Activated gamma-delta T cell (primary cell): ENCODE measurements around the gene CTBP1.
A peak's percentile ranks its signal among the peaks of the same experiment; 100 is the strongest.

Experiments used
- DNase-seq: peaks from one replicate; lab custom pipeline; 2025; lab: John Stamatoyannopoulos, UW

CTBP1 gene

GRCh38 chr4:1196421-1197183, 52.3 kb downstream of the CTBP1 start:
- DNase-seq = no peak

GRCh38 chr4:1195891-1196401, 53.0 kb downstream of the CTBP1 start:
- no peak for DNase-seq

GRCh38 chr4:1195109-1195671, 53.7 kb downstream of the CTBP1 start:
- no peak for DNase-seq

GRCh38 chr4:1194010-1194900, 54.7 kb downstream of the CTBP1 start:
- no peak for DNase-seq

- DNase-seq = no peak
These were observed 55.5 kb downstream of the CTBP1 start for GRCh38 chr4:1193206-1194009.

- no peak for DNase-seq
These were observed 56.3 kb downstream of the CTBP1 start for GRCh38 chr4:1192493-1193205.

GRCh38 chr4:1192091-1192492, 56.8 kb downstream of the CTBP1 start:
- no peak for DNase-seq

GRCh38 chr4:1191621-1192020, 57.3 kb downstream of the CTBP1 start:
- no peak for DNase-seq

GRCh38 chr4:1187182-1187581, 61.7 kb downstream of the CTBP1 start:
- DNase-seq = no peak

- DNase-seq = no peak
These were observed 64.8 kb downstream of the CTBP1 start for GRCh38 chr4:1183985-1184773.

GRCh38 chr4:1182313-1182712, 66.6 kb downstream of the CTBP1 start:
- DNase-seq = no peak

- DNase-seq = no peak
These were observed 68.3 kb downstream of the CTBP1 start for GRCh38 chr4:1180663-1181062.

GRCh38 chr4:1179976-1180375, 69.0 kb downstream of the CTBP1 start:
- no peak for DNase-seq

GRCh38 chr4:1179089-1179441, 69.9 kb downstream of the CTBP1 start:
- DNase-seq = no peak

- no peak for DNase-seq
These were observed 70.4 kb downstream of the CTBP1 start for GRCh38 chr4:1178300-1179088.

- no peak for DNase-seq
These were observed 71.4 kb downstream of the CTBP1 start for GRCh38 chr4:1177274-1178141.

- peak; percentile 34 for DNase-seq
These were observed 72.3 kb downstream of the CTBP1 start for GRCh38 chr4:1176398-1177273.
